ENCODE results near the gene PIKFYVE.

Gene PIKFYVE

GRCh38 chr2:208274748-208275147 is 8.7 kb downstream of the PIKFYVE start (continued):
- TF ChIP-seq ZNF335 (tag by site-specific recombination; conservative IDR thresholded peaks at IDR 0.05): no peak
- no peak for TF ChIP-seq ZSCAN4 (tag by site-specific recombination; IDR thresholded peaks at IDR 0.05)
- TF ChIP-seq ZNF792 (tag by site-specific recombination; IDR thresholded peaks at IDR 0.05): no peak

GRCh38 chr2:208278549-208278948 is 12.5 kb downstream of the PIKFYVE start:
- Histone ChIP-seq H3K4me1 (ENCODE audit: control insufficient read depth, insufficient read depth, low read length) (peaks cover 2% of the 10 kb centered on the region; the same call in 1 of the 2 replicates), H3K27ac (ENCODE audit: extremely low read depth, low read depth, low read length) (no peak overlapping the region), H3K9me3 (ENCODE audit: control insufficient read depth, insufficient read depth, low read depth, low read length) (no peaks in the 10 kb centered on the region), H3K4me3 (ENCODE audit: low read depth, low read length) (no peak overlapping the region), H3K36me3 (ENCODE audit: control insufficient read depth in 2 of 2, insufficient read depth in 1 of 2, low read length in 2 of 2) (peaks cover 58 to 99% of the 10 kb centered on the region in 2 experiments)
- ChIA-PET CTCF (interaction anchor here (0.6 to 0.8 kb wide), 4 partner anchors 9 to 1053 kb away, joined by 3 read pairs; no protein-coding TSS in a partner anchor), POLR2A (no interaction called here)
- TF ChIP-seq ZNF146 (tag by site-specific recombination; IDR thresholded peaks at IDR 0.05): peak; percentile 38; the same call in 1 of the 2 replicates
- no peak for TF ChIP-seq ZNF626 (tag by site-specific recombination; IDR thresholded peaks at IDR 0.05)

- H3K36me3 ChIP-seq (ENCODE audit: control insufficient read depth in 2 of 2, insufficient read depth in 1 of 2, low read length in 2 of 2): peaks cover 57 to 94% of the 10 kb centered on the region in 2 experiments
- ChIA-PET POLR2A (no interaction called here), CTCF (interaction anchor here (0.6 to 0.7 kb wide), 2 partner anchors 8 to 24 kb away, joined by 3 to 5 read pairs; no protein-coding TSS in a partner anchor)
- H3K27ac ChIP-seq (ENCODE audit: extremely low read depth, low read depth, low read length): no peak overlapping the region
- no peaks in the 10 kb centered on the region for H3K9me3 ChIP-seq (ENCODE audit: control insufficient read depth, insufficient read depth, low read depth, low read length)
- TF ChIP-seq BCL6B (tag by site-specific recombination; IDR thresholded peaks at IDR 0.05) (0 out of 2 replicates have a peak, but pooled peaks have one; percentile 8), ZNF707 (tag by site-specific recombination; IDR thresholded peaks at IDR 0.05) (no peak), ZBTB44 (tag by site-specific recombination; IDR thresholded peaks at IDR 0.05) (0 out of 2 replicates have a peak, but pooled peaks have one; percentile 26), ZNF626 (tag by site-specific recombination; IDR thresholded peaks at IDR 0.05) (no peak)
- no peak overlapping the region for H3K4me3 ChIP-seq (ENCODE audit: low read depth, low read length)
- peaks cover 2% of the 10 kb centered on the region; the same call in 1 of the 2 replicates for H3K4me1 ChIP-seq (ENCODE audit: control insufficient read depth, insufficient read depth, low read length)
Measured at GRCh38 chr2:208279236-208279635, 13.2 kb downstream of the PIKFYVE start.

GRCh38 chr2:208280234-208280633 is 14.2 kb downstream of the PIKFYVE start:
- TF ChIP-seq ZNF747 (tag by site-specific recombination; IDR thresholded peaks at IDR 0.05) (no peak), ZNF510 (tag by site-specific recombination; IDR thresholded peaks at IDR 0.05; ENCODE audit: insufficient replicate concordance) (no peak), ZBTB21 (tag by site-specific recombination; IDR thresholded peaks at IDR 0.05) (no peak), ZSCAN16 (tag by site-specific recombination; IDR thresholded peaks at IDR 0.05) (no peak), PRDM10 (tag by site-specific recombination; IDR thresholded peaks at IDR 0.05) (no peak), ZNF544 (tag by site-specific recombination; IDR thresholded peaks at IDR 0.05) (no peak), ZNF391 (tag by site-specific recombination; IDR thresholded peaks at IDR 0.05; ENCODE audit: borderline replicate concordance, low read depth) (no peak), ZNF138 (tag by site-specific recombination; IDR thresholded peaks at IDR 0.05; ENCODE audit: borderline replicate concordance) (no peak), ZNF830 (tag by site-specific recombination; IDR thresholded peaks at IDR 0.05; ENCODE audit: low read depth) (no peak), ZNF585B (tag by site-specific recombination; IDR thresholded peaks at IDR 0.05) (no peak), SALL2 (tag by site-specific recombination; IDR thresholded peaks at IDR 0.05; ENCODE audit: borderline replicate concordance) (no peak)
- H3K27ac ChIP-seq (ENCODE audit: extremely low read depth, low read depth, low read length): no peak overlapping the region
- no peaks in the 10 kb centered on the region for H3K4me1 ChIP-seq (ENCODE audit: control insufficient read depth, insufficient read depth, low read length)
- H3K4me3 ChIP-seq (ENCODE audit: low read depth, low read length): no peak overlapping the region
- ChIA-PET CTCF (interaction anchor here (0.6 kb wide), 1 partner anchor 14 kb away, joined by 4 read pairs; no protein-coding TSS in a partner anchor), POLR2A (no interaction called here)
- no peaks in the 10 kb centered on the region for H3K9me3 ChIP-seq (ENCODE audit: control insufficient read depth, insufficient read depth, low read depth, low read length)
- peaks cover 63 to 84% of the 10 kb centered on the region in 2 experiments for H3K36me3 ChIP-seq (ENCODE audit: control insufficient read depth in 2 of 2, insufficient read depth in 1 of 2, low read length in 2 of 2)
